IMR-90 (cell line): ENCODE results near the gene KRT80. TPM values are rescaled to one million over a fixed set of nuclear protein-coding genes. Genes with fewer than 3 reads are reported as not detected.

Source experiments
- ATAC-seq: fragments of 200-7000 bp; cut with Tn5 transposase; 2 replicates; pipeline ENCODE4 v1.9.1; 2020; ENCODE audit warnings: low read depth, mild to moderate bottlenecking, moderate library complexity
- BruUV-seq: library from RNA; stranded (reverse); fragments of 400-500 nt; replicated peaks from 2 replicates; lab custom pipeline; 2021; lab: Mats Ljungman, UMichigan
- CTCF ChIA-PET: fragments of 300-600 bp; formaldehyde crosslinking; extraction: SDS; loops from one replicate; lab custom pipeline; 2021; ENCODE audit warnings: antibody characterized with exemption; lab: Yijun Ruan, JAX
- POLR2A ChIA-PET: fragments of 300-600 bp; sonication (Branson Sonifier 250); formaldehyde crosslinking; loops from one replicate; lab custom pipeline; 2022; ENCODE audit warnings: antibody characterized with exemption; ENCODE audit not compliant: unreplicated experiment; lab: Charles Lee
- DNase-seq: peaks from one replicate; pipeline ENCODE4 v3.0.0; 2013
- H2AFZ ChIP-seq: replicated peaks from 2 replicates; pipeline ENCODE3; 2013; ENCODE audit warnings: low read length, mild to moderate bottlenecking; ENCODE audit not compliant: poor library complexity
- H2AK5ac ChIP-seq: 2 replicates; pipeline ENCODE4 v1.6.1; 2013; ENCODE audit warnings: low read depth, low read length, inconsistent platforms
- H2AK9ac ChIP-seq: replicated peaks from 2 replicates; pipeline ENCODE3; 2013; ENCODE audit warnings: mild to moderate bottlenecking, low read depth, low read length, moderate library complexity; ENCODE audit not compliant: poor library complexity
- H2BK120ac ChIP-seq: 2 replicates; pipeline ENCODE4 v1.6.1; 2013; ENCODE audit warnings: low read depth, low read length, inconsistent platforms
- H2BK15ac ChIP-seq: 3 replicates; pipeline ENCODE4 v1.6.1; 2013; ENCODE audit warnings: low read depth, low read length, inconsistent platforms
- H2BK20ac ChIP-seq: 2 replicates; pipeline ENCODE4 v1.6.1; 2013; ENCODE audit warnings: low read depth, mild to moderate bottlenecking, inconsistent platforms, low read length, moderate library complexity
- H2BK5ac ChIP-seq: 2 replicates; pipeline ENCODE4 v1.6.1; 2013; ENCODE audit warnings: mild to moderate bottlenecking, low read depth, low read length, inconsistent platforms; ENCODE audit not compliant: poor library complexity, severe bottlenecking
- H3K14ac ChIP-seq: replicated peaks from 2 replicates; pipeline ENCODE4 v1.6.1; 2013; ENCODE audit warnings: low read depth, low read length, inconsistent platforms
- H3K18ac ChIP-seq: 2 replicates; pipeline ENCODE4 v1.6.1; 2013; ENCODE audit warnings: low read depth, low read length, control low read depth
- H3K23ac ChIP-seq: 2 replicates; pipeline ENCODE4 v1.6.1; 2013; ENCODE audit warnings: low read depth, low read length, inconsistent platforms
- H3K27ac ChIP-seq: 2 replicates; pipeline ENCODE4 v1.5.1; 2013; ENCODE audit warnings: mild to moderate bottlenecking, control low read depth, low read length; ENCODE audit not compliant: insufficient read depth
- H3K27me3 ChIP-seq: 2 replicates; pipeline ENCODE4 v1.6.1; 2013; ENCODE audit warnings: low read length; ENCODE audit not compliant: control insufficient read depth, insufficient read depth
- H3K36me3 ChIP-seq: 2 replicates; pipeline ENCODE4 v1.6.1; 2013; ENCODE audit warnings: low read length, mixed read lengths; ENCODE audit not compliant: control insufficient read depth, insufficient read depth
- H3K4ac ChIP-seq: 2 replicates; pipeline ENCODE4 v1.6.1; 2013; ENCODE audit warnings: low read depth, low read length, inconsistent platforms
- H3K4me1 ChIP-seq: 2 replicates; pipeline ENCODE4 v1.6.1; 2013; ENCODE audit warnings: low read length, mixed read lengths; ENCODE audit not compliant: control insufficient read depth, insufficient read depth
- H3K4me2 ChIP-seq: 2 replicates; pipeline ENCODE4 v1.6.1; 2013; ENCODE audit warnings: low read depth, mild to moderate bottlenecking, control low read depth, low read length, moderate library complexity
- H3K4me3 ChIP-seq: 2 replicates; pipeline ENCODE4 v1.5.1; 2013; ENCODE audit warnings: low read depth, mild to moderate bottlenecking, control low read depth, low read length, moderate library complexity; ENCODE audit not compliant: insufficient read depth
- H3K56ac ChIP-seq: 2 replicates; pipeline ENCODE4 v1.6.1; 2013; ENCODE audit warnings: low read length, inconsistent platforms; ENCODE audit not compliant: insufficient read depth; ENCODE audit errors: extremely low read depth
- H3K79me1 ChIP-seq, 2 experiments: 2 replicates each; pipeline ENCODE4 v1.6.1; 2013; ENCODE audit warnings: low read length in 2 of 2, inconsistent platforms in 1 of 2, low read depth in 1 of 2
- H3K9ac ChIP-seq: 2 replicates; pipeline ENCODE4 v1.6.1; 2013; ENCODE audit warnings: low read depth, low read length, control low read depth
- H3K9me1 ChIP-seq: 2 replicates; pipeline ENCODE4 v1.6.1; 2013; ENCODE audit warnings: low read length, inconsistent platforms; ENCODE audit not compliant: insufficient read depth
- H3K9me3 ChIP-seq: 2 replicates; pipeline ENCODE4 v1.6.1; 2013; ENCODE audit warnings: low read length; ENCODE audit not compliant: control insufficient read depth, insufficient read depth
- H4K20me1 ChIP-seq: 2 replicates; pipeline ENCODE4 v1.6.1; 2013; ENCODE audit warnings: low read length, inconsistent platforms; ENCODE audit not compliant: insufficient read depth
- H4K5ac ChIP-seq: 2 replicates; pipeline ENCODE4 v1.6.1; 2013; ENCODE audit warnings: mild to moderate bottlenecking, low read depth, low read length, control low read depth
- H4K8ac ChIP-seq, 2 experiments: 2 replicates each; pipeline ENCODE4 v1.6.1; 2013; ENCODE audit warnings: low read depth in 2 of 2, low read length in 2 of 2, control low read depth in 1 of 2, inconsistent platforms in 1 of 2
- H4K91ac ChIP-seq: 2 replicates; pipeline ENCODE4 v1.6.1; 2013; ENCODE audit warnings: low read depth, low read length, inconsistent platforms; ENCODE audit not compliant: insufficient read depth
- BHLHE40 ChIP-seq: fragments of 150-350 bp; IDR thresholded peaks from 2 replicates; pipeline ENCODE4 v1.6.1; 2016; ENCODE audit warnings: mild to moderate bottlenecking, low read depth, low read length
- CEBPB ChIP-seq: IDR thresholded peaks from 2 replicates; pipeline ENCODE4 v1.6.1; 2012; ENCODE audit warnings: low read depth, low read length, improper control_type of control experiment
- CHD1 ChIP-seq: IDR thresholded peaks from 2 replicates; pipeline ENCODE4 v1.6.1; 2012; ENCODE audit warnings: low read depth, low read length, improper control_type of control experiment
- CTCF ChIP-seq: conservative IDR thresholded peaks from 2 replicates; pipeline ENCODE4 v1.5.1; 2012; ENCODE audit warnings: mild to moderate bottlenecking, low read depth, low read length, improper control_type of control experiment
- ELK1 ChIP-seq: fragments of 150-350 bp; IDR thresholded peaks from 2 replicates; pipeline ENCODE4 v1.6.1; 2016; ENCODE audit warnings: low read depth, mild to moderate bottlenecking, low read length, moderate library complexity, borderline replicate concordance
- FOS ChIP-seq: fragments of 150-350 bp; IDR thresholded peaks from 2 replicates; pipeline ENCODE4 v1.6.1; 2016; ENCODE audit warnings: low read depth, low read length
- MAFK ChIP-seq: IDR thresholded peaks from 2 replicates; pipeline ENCODE4 v1.6.1; 2012; ENCODE audit warnings: low read depth, low read length, improper control_type of control experiment
- MAZ ChIP-seq: IDR thresholded peaks from 2 replicates; pipeline ENCODE4 v1.6.1; 2012; ENCODE audit warnings: low read depth, mild to moderate bottlenecking, low read length, improper control_type of control experiment, moderate library complexity, borderline replicate concordance
- MXI1 ChIP-seq: IDR thresholded peaks from 2 replicates; pipeline ENCODE4 v1.6.1; 2012; ENCODE audit warnings: low read depth, mild to moderate bottlenecking, low read length, moderate library complexity, borderline replicate concordance
- NFE2L2 ChIP-seq: fragments of 150-350 bp; IDR thresholded peaks from 2 replicates; pipeline ENCODE4 v1.6.1; 2016; ENCODE audit warnings: low read depth, mild to moderate bottlenecking, low read length
- POLR2A ChIP-seq: IDR thresholded peaks from 2 replicates; pipeline ENCODE4 v1.6.1; 2012; ENCODE audit warnings: mild to moderate bottlenecking, low read depth, low read length
- RAD21 ChIP-seq: IDR thresholded peaks from 2 replicates; pipeline ENCODE4 v1.6.1; 2012; ENCODE audit warnings: low read length, improper control_type of control experiment
- RCOR1 ChIP-seq: IDR thresholded peaks from 2 replicates; pipeline ENCODE4 v1.6.1; 2012; ENCODE audit warnings: mild to moderate bottlenecking, low read length, improper control_type of control experiment; ENCODE audit not compliant: insufficient replicate concordance
- RFX5 ChIP-seq: IDR thresholded peaks from 2 replicates; pipeline ENCODE4 v1.8.0; 2012; ENCODE audit warnings: low read depth, mild to moderate bottlenecking, low read length, moderate library complexity
- SMC3 ChIP-seq: fragments of 150-350 bp; IDR thresholded peaks from 2 replicates; pipeline ENCODE4 v1.6.1; 2016; ENCODE audit warnings: low read depth, mild to moderate bottlenecking, antibody characterized with exemption, low read length, moderate library complexity
- USF2 ChIP-seq: fragments of 150-350 bp; IDR thresholded peaks from 2 replicates; pipeline ENCODE4 v1.6.1; 2017; ENCODE audit warnings: mild to moderate bottlenecking, antibody characterized with exemption, low read length, low read depth
- WGBS, 2 experiments: methylation state at CpG; one replicate each; pipeline versions ENCODE4 v1.1.5 to v1.1.7; 2013; ENCODE audit warnings: missing lambda C conversion rate in 2 of 2; ENCODE audit not compliant: insufficient read length in 1 of 2; ENCODE audit errors: extremely low coverage in 2 of 2; 5-methylcytosine and 5-hydroxymethylcytosine counted together
- dilution Hi-C: fragments of 300-500 bp; cut with HindIII; formaldehyde crosslinking; loops from one replicate; pipeline ENCODE4 v1.14.3; 2018; ENCODE audit warnings: low sequenced_read_pairs; ENCODE audit not compliant: unreplicated experiment
- in situ Hi-C: fragments of 300-500 bp; cut with MboI; formaldehyde crosslinking; loops from 3 replicates; pipeline ENCODE4 v1.14.3; 2019; ENCODE audit warnings: low sequenced_read_pairs, inconsistent platforms, mixed read lengths
- intact Hi-C: fragments of 100-400 bp; cut with micrococcal nuclease; formaldehyde crosslinking; loops from 2 replicates; pipeline ENCODE4 v1.10.0; 2022
- polyA plus RNA-seq, 3 experiments: library from polyadenylated mRNA; depleted of rRNA; stranded (reverse); fragments of >200 nt; gene quantifications; 2 replicates each; pipeline ENCODE4 v1.2.3, GENCODE V29; 2012; ENCODE audit warnings: low replicate concordance in 1 of 3
- total RNA-seq: library from RNA; depleted of rRNA; stranded (reverse); fragments of >200 nt; gene quantifications from 2 replicates; pipeline ENCODE4 v1.2.3, GENCODE V29; 2012

Gene KRT80
- total and polyA plus RNA-seq, 2 of the 4 experiments (the other 2 are of a cell fraction), result 0.54 to 3.4 TPM

GRCh38 chr12:52122904-52123303, 68.9 kb downstream of the KRT80 start:
- Histone ChIP-seq H4K20me1 (no peaks in the 10 kb centered on the region), H3K4ac (no peak overlapping the region), H3K79me1 (no peaks in the 10 kb centered on the region), H3K36me3 (no peaks in the 10 kb centered on the region), H2AFZ (no peak overlapping the region), H2BK5ac (no peak overlapping the region), H4K91ac (no peak overlapping the region), H3K23ac (no peak overlapping the region), H2AK5ac (no peak overlapping the region), H2BK120ac (no peak overlapping the region), H3K9me3 (no peaks in the 10 kb centered on the region), H3K9me1 (no peaks in the 10 kb centered on the region; the same call in 1 of the 2 replicates), H2BK20ac (no peak overlapping the region), H3K4me3 (no peak overlapping the region), H4K8ac (no peak overlapping the region), H3K9ac (no peak overlapping the region), H4K5ac (no peak overlapping the region), H3K56ac (no peak overlapping the region), H3K18ac (no peak overlapping the region), H2BK15ac (no peak overlapping the region), H3K27me3 (peaks cover 5% of the 10 kb centered on the region; the same call in 1 of the 2 replicates), H3K27ac (no peak overlapping the region), H3K4me1 (no peaks in the 10 kb centered on the region), H3K14ac (no peak overlapping the region), H2AK9ac (no peak overlapping the region), H3K4me2 (no peak overlapping the region)
- ChIA-PET CTCF (interaction anchor here (2.6 to 4.9 kb wide), 2 partner anchors 97 kb away, joined by 17 to 35 read pairs; no protein-coding TSS in a partner anchor), POLR2A (no interaction called here)
- intact Hi-C loops, result loop anchor here (1.0 kb wide), 1 partner anchor 98 kb away; no protein-coding TSS in a partner anchor
- no peak for ATAC-seq
- no CpG with 5 or more reads among the region's 7 CpGs for WGBS, 2 experiments
- DNase-seq, result no peak
- no TSS peak for BruUV-seq
- in situ Hi-C loops, result loop anchor here (5.0 kb wide), 1 partner anchor 101 kb away; no protein-coding TSS in a partner anchor
- no peak for TF ChIP-seq USF2
- TF ChIP-seq RCOR1, result no peak
- no peak for TF ChIP-seq FOS
- no peak for TF ChIP-seq RFX5
- TF ChIP-seq POLR2A, result no peak
- no peak for TF ChIP-seq NFE2L2
- no peak for TF ChIP-seq MAFK
- no peak for TF ChIP-seq BHLHE40
- no peak for TF ChIP-seq CEBPB
- no peak for TF ChIP-seq CHD1
- no peak for TF ChIP-seq RAD21
- no peak for TF ChIP-seq CTCF
- TF ChIP-seq SMC3, result no peak
- TF ChIP-seq MXI1, result no peak
- no peak for TF ChIP-seq MAZ
- TF ChIP-seq ELK1, result no peak
- dilution Hi-C loops, result no loop called here
